H1 (cell line): ENCODE data around the gene RBMS1. TPM values are rescaled to one million over a fixed set of nuclear protein-coding genes. Genes with fewer than 3 reads are reported as not detected.
"Not testable (repeated sequence)": the region's sequence is repeated elsewhere in the genome, so short reads cannot be mapped to it uniquely, and the experiment has no call there.

Source experiments
- CTCF ChIA-PET: fragments of 300-600 bp; sonication (Branson Sonifier 250); formaldehyde crosslinking; loops from one replicate; lab custom pipeline; 2021; ENCODE audit not compliant: partially characterized antibody; lab: Charles Lee
- POLR2A ChIA-PET: fragments of 300-600 bp; sonication (Branson Sonifier 250); formaldehyde crosslinking; loops from one replicate; lab custom pipeline; 2021; ENCODE audit warnings: inconsistent platforms; ENCODE audit not compliant: partially characterized antibody; lab: Charles Lee
- DNase-seq, 2 experiments: peaks; one replicate each; pipeline versions ENCODE4 v3.0.0 to v3.0.0-alpha.2; 2010 to 2022; ENCODE audit warnings: low spot score in 2 of 2, low read depth in 1 of 2, mixed read lengths in 1 of 2
- FAIRE-seq: peaks from 2 replicates; lab custom pipeline; 2011; peaks lifted over from hg19 to GRCh38; lab: Jason Lieb, UNC
- H2AFZ ChIP-seq: 2 replicates; pipeline ENCODE4 v1.8.1; 2012; ENCODE audit warnings: low read length, inconsistent platforms
- H2AK5ac ChIP-seq: 2 replicates; pipeline ENCODE4 v1.6.1; 2013; ENCODE audit warnings: low read depth, low read length
- H2BK120ac ChIP-seq: replicated peaks from 2 replicates; pipeline ENCODE3; 2013; ENCODE audit warnings: low read depth, low read length, inconsistent platforms
- H2BK12ac ChIP-seq: 2 replicates; pipeline ENCODE4 v1.6.1; 2013; ENCODE audit warnings: low read depth, low read length
- H2BK15ac ChIP-seq: 2 replicates; pipeline ENCODE4 v1.6.1; 2013; ENCODE audit warnings: low read length
- H2BK20ac ChIP-seq: 2 replicates; pipeline ENCODE4 v1.6.1; 2013; ENCODE audit warnings: low read length
- H2BK5ac ChIP-seq: 2 replicates; pipeline ENCODE4 v1.6.1; 2013; ENCODE audit warnings: low read depth, low read length
- H3K14ac ChIP-seq: 2 replicates; pipeline ENCODE4 v1.6.1; 2013; ENCODE audit warnings: inconsistent platforms; ENCODE audit not compliant: insufficient read length
- H3K18ac ChIP-seq: 2 replicates; pipeline ENCODE4 v1.6.1; 2013; ENCODE audit warnings: low read length; ENCODE audit errors: extremely low read depth
- H3K23ac ChIP-seq: 2 replicates; pipeline ENCODE4 v1.6.1; 2013; ENCODE audit warnings: inconsistent platforms; ENCODE audit not compliant: insufficient read length
- H3K23me2 ChIP-seq: 2 replicates; pipeline ENCODE4 v1.6.1; 2013; ENCODE audit warnings: low read depth, low read length
- H3K27ac ChIP-seq: 2 replicates; pipeline ENCODE4 v1.6.1; 2011; ENCODE audit warnings: low read depth, low read length, inconsistent platforms
- H3K27me3 ChIP-seq, 4 experiments: replicated peaks in 1 of 4; 1 replicate in 1 of 4; 2 replicates in 3 of 4; pipeline versions ENCODE4 v1.6.1 to v1.8.1; 2011 to 2013; ENCODE audit warnings: low read length in 3 of 4, mild to moderate bottlenecking in 3 of 4, inconsistent platforms in 2 of 4, mixed read lengths in 2 of 4, moderate library complexity in 1 of 4; ENCODE audit not compliant: control insufficient read depth in 3 of 4, insufficient read depth in 3 of 4; ENCODE audit errors: extremely low read depth in 1 of 4
- H3K36me3 ChIP-seq, 4 experiments: 2 replicates each; pipeline versions ENCODE4 v1.6.1 to v1.8.1; 2011 to 2013; ENCODE audit warnings: mild to moderate bottlenecking in 4 of 4, low read length in 3 of 4, moderate library complexity in 2 of 4, control low read depth in 1 of 4, inconsistent platforms in 1 of 4; ENCODE audit not compliant: insufficient read depth in 4 of 4, control insufficient read depth in 2 of 4
- H3K4ac ChIP-seq: replicated peaks from 2 replicates; pipeline ENCODE3; 2013; ENCODE audit warnings: low read length, low read depth, mixed read lengths, inconsistent platforms; ENCODE audit not compliant: insufficient read length
- H3K4me1 ChIP-seq, 4 experiments: replicated peaks in 1 of 4; 1 replicate in 1 of 4; 2 replicates in 3 of 4; pipeline versions ENCODE4 v1.6.1 to v1.8.1; 2011 to 2013; ENCODE audit warnings: low read length in 3 of 4, inconsistent platforms in 2 of 4, mixed read lengths in 1 of 4; ENCODE audit not compliant: insufficient read depth in 4 of 4, control insufficient read depth in 3 of 4
- H3K4me2 ChIP-seq, 2 experiments: 2 replicates each; pipeline versions ENCODE4 v1.6.1 to v1.8.1; 2011 to 2013; ENCODE audit warnings: low read depth in 2 of 2, low read length in 2 of 2, control low read depth in 1 of 2, inconsistent platforms in 1 of 2, mild to moderate bottlenecking in 1 of 2; ENCODE audit not compliant: insufficient read depth in 1 of 2
- H3K4me3 ChIP-seq, 4 experiments: fragments of 200-600, 300-600 bp in 1 of 4; sonication (generic), shearing (Covaris generic), sonication (Bioruptor Twin) in 1 of 4; 2 replicates each; pipeline versions ENCODE4 v1.5.1 to v1.8.1; 2011 to 2016; ENCODE audit warnings: low read length in 4 of 4, low read depth in 3 of 4, control low read depth in 2 of 4, inconsistent platforms in 2 of 4, mild to moderate bottlenecking in 2 of 4, mixed read lengths in 1 of 4, moderate library complexity in 1 of 4; ENCODE audit not compliant: insufficient read depth in 2 of 4; ENCODE audit errors: extremely low read depth in 1 of 4
- H3K56ac ChIP-seq: replicated peaks from 2 replicates; pipeline ENCODE3; 2013; ENCODE audit warnings: low read depth, mild to moderate bottlenecking, mixed read lengths, low read length, inconsistent platforms; ENCODE audit not compliant: insufficient read length
- H3K79me1 ChIP-seq: 2 replicates; pipeline ENCODE4 v1.6.1; 2013; ENCODE audit warnings: low read depth, low read length, control low read depth
- H3K79me2 ChIP-seq, 2 experiments: 2 replicates each; pipeline versions ENCODE4 v1.6.1 to v1.8.1; 2012 to 2013; ENCODE audit warnings: low read length in 2 of 2, mild to moderate bottlenecking in 2 of 2, inconsistent platforms in 1 of 2; ENCODE audit not compliant: insufficient read depth in 2 of 2, control insufficient read depth in 1 of 2
- H3K9ac ChIP-seq, 4 experiments: replicated peaks in 1 of 4; 1 replicate in 1 of 4; 2 replicates in 3 of 4; pipeline versions ENCODE4 v1.6.1 to v1.8.1; 2011 to 2013; ENCODE audit warnings: low read depth in 3 of 4, low read length in 3 of 4, control low read depth in 2 of 4, mild to moderate bottlenecking in 2 of 4, moderate library complexity in 2 of 4, inconsistent platforms in 1 of 4; ENCODE audit errors: extremely low read depth in 1 of 4
- H3K9me3 ChIP-seq, 2 experiments: 2 replicates each; pipeline versions ENCODE4 v1.6.1 to v1.8.1; 2012 to 2013; ENCODE audit warnings: mild to moderate bottlenecking in 2 of 2, moderate library complexity in 2 of 2, control low read depth in 1 of 2, inconsistent platforms in 1 of 2, low read depth in 1 of 2, low read length in 1 of 2, mixed read lengths in 1 of 2; ENCODE audit not compliant: insufficient read depth in 2 of 2
- H4K20me1 ChIP-seq, 2 experiments: replicated peaks in 1 of 2; 2 replicates each; pipeline versions ENCODE3 to v1.8.1; 2011 to 2013; ENCODE audit warnings: inconsistent platforms in 2 of 2, low read length in 2 of 2, mild to moderate bottlenecking in 1 of 2; ENCODE audit not compliant: insufficient read depth in 2 of 2, control insufficient read depth in 1 of 2
- H4K5ac ChIP-seq: 2 replicates; pipeline ENCODE4 v1.6.1; 2013; ENCODE audit warnings: low read length, low read depth, mixed read lengths, inconsistent platforms; ENCODE audit not compliant: insufficient read length
- H4K8ac ChIP-seq: 2 replicates; pipeline ENCODE4 v1.8.0; 2013; ENCODE audit warnings: mild to moderate bottlenecking, moderate library complexity, low read length, inconsistent platforms; ENCODE audit not compliant: insufficient read depth; ENCODE audit errors: extremely low read depth
- H4K91ac ChIP-seq: replicated peaks from 2 replicates; pipeline ENCODE3; 2013; ENCODE audit warnings: low read length, mixed read lengths, inconsistent platforms; ENCODE audit not compliant: insufficient read length
- WGBS, 2 experiments: shearing (Covaris generic) in 1 of 2; methylation state at CpG; one replicate each; pipeline versions ENCODE4 v1.1.6 to v1.1.7; 2013 to 2015; ENCODE audit warnings: low lambda C conversion rate in 2 of 2, mixed read lengths in 2 of 2, inconsistent platforms in 1 of 2, low coverage in 1 of 2, missing lambda C conversion rate in 1 of 2; ENCODE audit not compliant: insufficient replicate concordance in 2 of 2, insufficient coverage in 1 of 2, insufficient read length in 1 of 2; ENCODE audit errors: extremely low coverage in 1 of 2, missing lambda C conversion rate in 1 of 2; 5-methylcytosine and 5-hydroxymethylcytosine counted together
- polyA plus RNA-seq, 7 experiments: library from polyadenylated mRNA; depleted of rRNA in 3 of 7; stranded (reverse) in 5 of 7; unstranded in 2 of 7; fragments of >200 nt in 5 of 7; fragments of 200-250 nt in 2 of 7; gene quantifications; 1 replicate in 5 of 7; 2 replicates in 1 of 7; 4 replicates in 1 of 7; pipeline versions ENCODE4 v1.2.1 to v1.2.3, GENCODE V29; 2011 to 2013; ENCODE audit warnings: missing spikeins in 2 of 7, mixed read lengths in 2 of 7
- total RNA-seq: library from RNA; stranded (reverse); fragmentation: NEBNext Ultra II Directional; extraction: Animal tissue kit (Norgen Biotek cat#: 25700); gene quantifications from 2 replicates; pipeline ENCODE4 v1.2.1, GENCODE V29; 2021

Gene RBMS1
- total and polyA plus RNA-seq, 2 of the 8 experiments (the other 6 are each of a cell fraction or from before 2014, with no cell fraction given), result 53.7 to 60.0 TPM

GRCh38 chr2:160488289-160488688 lies 5.3 kb downstream of the RBMS1 start:
- H3K4me2 ChIP-seq, H4K20me1 ChIP-seq, H3K9me3 ChIP-seq, H3K27ac ChIP-seq, DNase-seq, H4K8ac ChIP-seq, H3K79me1 ChIP-seq, H4K91ac ChIP-seq, H2BK12ac ChIP-seq, H4K5ac ChIP-seq, H3K36me3 ChIP-seq, H2AK5ac ChIP-seq, FAIRE-seq, H3K9ac ChIP-seq, H2BK15ac ChIP-seq, H3K18ac ChIP-seq, POLR2A ChIA-PET, H2BK20ac ChIP-seq, H3K4me1 ChIP-seq, H2BK5ac ChIP-seq, H3K23ac ChIP-seq, H3K23me2 ChIP-seq, H3K27me3 ChIP-seq, H3K14ac ChIP-seq, H3K56ac ChIP-seq, H2AFZ ChIP-seq, H3K4ac ChIP-seq, H3K4me3 ChIP-seq, H2BK120ac ChIP-seq: not testable (repeated sequence)
- WGBS, 2 experiments, result 90% methylated on average over 11 of the region's 12 CpGs; no CpG with 5 or more reads in 1 of the 2 experiments
- CTCF ChIA-PET, result interaction anchor here (0.6 to 1.7 kb wide), 5 partner anchors 13 to 644 kb away, joined by 3 to 4 read pairs (median 3); no protein-coding TSS in a partner anchor
- H3K79me2 ChIP-seq, result peaks cover 7 to 85% of the 10 kb centered on the region in 2 experiments; a peak in 3 of 4 replicates
